Activated CD4-positive, CD25-positive, alpha-beta regulatory T cell treated with anti-CD3 and anti-CD28 coated beads, Interleukin-2, amount 50 U/mL, for 24 hours (primary cell): ENCODE results near the gene FZD10.

Experiments used
- ATAC-seq, 2 donors: fragments of 150-1000 bp; cut with Tn5 transposase; one replicate each; pipeline ENCODE4 v1.10.0; 2021; ENCODE audit warnings: mild to moderate bottlenecking in 1 of 2, moderate library complexity in 1 of 2

FZD10 gene

GRCh38 chr12:130183585-130184370 lies 21.5 kb downstream of the FZD10 start:
- ATAC-seq = no peak

GRCh38 chr12:130184404-130185090 lies 22.3 kb downstream of the FZD10 start:
- no peak for ATAC-seq

DNA sequence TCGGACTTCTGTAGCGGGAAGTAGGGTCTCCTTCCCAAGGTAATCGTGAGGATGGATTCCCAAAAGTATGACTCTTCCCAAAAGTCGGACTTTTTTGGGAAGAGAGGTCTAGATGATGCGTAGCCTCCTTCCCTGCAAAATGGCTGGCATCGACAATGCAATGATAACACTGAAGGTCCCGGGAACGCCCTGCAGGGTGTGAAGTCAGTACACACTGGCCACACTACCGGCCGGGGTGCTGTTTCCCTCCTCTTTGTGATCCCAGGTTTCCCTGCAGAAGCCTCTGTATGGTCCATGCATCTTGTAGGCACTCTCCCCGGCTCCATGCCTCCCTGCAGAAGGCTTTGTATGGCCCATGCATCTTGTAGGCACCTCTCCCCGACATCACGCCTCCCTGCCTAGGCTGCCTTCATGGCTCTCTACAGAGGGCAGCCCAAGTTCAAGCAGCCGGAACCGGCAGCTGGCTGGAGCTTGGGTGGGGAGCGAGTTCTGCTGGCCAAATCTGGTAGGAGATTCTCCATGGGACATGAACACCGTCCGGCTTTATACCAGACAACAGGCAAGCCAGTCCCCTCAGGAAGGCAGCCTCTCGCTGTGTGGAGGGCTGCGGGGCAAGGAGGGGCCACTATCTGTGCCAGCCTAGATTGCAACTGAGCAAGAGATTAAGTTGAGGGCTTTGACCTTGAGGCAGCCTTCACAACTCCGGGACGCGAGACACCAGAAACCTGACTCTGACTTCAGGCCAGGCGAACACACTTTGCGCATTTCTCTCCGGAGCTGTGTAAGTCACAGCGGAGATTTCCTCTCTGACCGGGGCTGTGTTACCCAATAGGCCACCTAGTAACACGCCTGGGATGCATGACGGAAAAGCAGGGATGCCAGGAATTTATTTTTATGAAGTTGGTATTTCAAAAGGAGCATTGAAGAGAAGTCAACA lies 23.5 kb downstream of the FZD10 start:
- no peak for ATAC-seq

DNA sequence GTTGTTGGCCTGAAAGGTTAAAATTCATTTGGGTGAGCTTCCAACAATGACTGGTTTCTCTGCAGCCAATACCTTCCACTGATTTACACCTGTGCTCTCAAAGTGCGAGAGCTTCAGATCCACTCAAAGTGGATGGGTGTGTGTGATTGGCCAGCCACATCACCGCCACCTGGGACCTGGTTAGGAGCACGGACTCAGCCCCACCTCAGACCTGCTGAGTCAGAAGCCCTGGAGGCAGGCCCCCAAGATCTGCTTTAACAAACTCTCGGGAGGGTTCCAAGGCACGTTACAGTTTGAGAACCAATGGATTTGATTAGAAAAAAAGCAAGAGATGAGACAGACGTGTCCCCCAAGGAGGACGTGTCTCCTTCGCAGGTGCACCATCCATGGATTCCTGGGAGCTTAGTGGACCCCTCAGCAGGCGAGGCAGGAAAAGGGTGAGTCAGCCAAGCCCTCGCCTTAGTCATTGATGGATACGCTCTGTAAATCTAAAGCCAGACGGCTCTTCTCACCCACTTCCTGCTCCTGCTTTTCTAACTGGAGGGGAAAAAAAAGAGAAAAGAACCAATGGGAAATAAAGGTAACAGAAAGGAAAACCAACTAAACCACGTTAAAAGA lies 24.5 kb downstream of the FZD10 start:
- no peak for ATAC-seq

- ATAC-seq = no peak
Measured at GRCh38 chr12:130192642-130193345, 30.5 kb downstream of the FZD10 start.

DNA sequence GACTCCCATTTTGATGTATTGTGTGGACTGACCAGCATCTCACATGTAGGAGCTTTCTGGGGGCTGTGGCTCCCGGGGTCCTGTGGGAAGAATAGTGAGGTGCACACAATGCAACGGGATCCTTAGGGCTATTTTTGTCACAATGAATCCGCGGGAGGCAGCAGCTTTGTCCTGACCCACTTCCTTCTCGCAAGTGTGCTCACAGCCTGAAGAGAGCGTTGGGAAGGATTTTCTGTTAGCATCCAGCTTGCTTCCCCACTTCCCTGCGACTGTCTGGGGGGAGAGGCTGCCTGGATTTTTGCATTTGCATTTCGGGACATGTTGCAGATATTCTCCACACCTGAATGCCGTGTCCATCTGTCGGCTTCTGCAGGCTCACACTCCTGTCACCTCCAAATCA lies 31.9 kb downstream of the FZD10 start:
- ATAC-seq = no peak

DNA sequence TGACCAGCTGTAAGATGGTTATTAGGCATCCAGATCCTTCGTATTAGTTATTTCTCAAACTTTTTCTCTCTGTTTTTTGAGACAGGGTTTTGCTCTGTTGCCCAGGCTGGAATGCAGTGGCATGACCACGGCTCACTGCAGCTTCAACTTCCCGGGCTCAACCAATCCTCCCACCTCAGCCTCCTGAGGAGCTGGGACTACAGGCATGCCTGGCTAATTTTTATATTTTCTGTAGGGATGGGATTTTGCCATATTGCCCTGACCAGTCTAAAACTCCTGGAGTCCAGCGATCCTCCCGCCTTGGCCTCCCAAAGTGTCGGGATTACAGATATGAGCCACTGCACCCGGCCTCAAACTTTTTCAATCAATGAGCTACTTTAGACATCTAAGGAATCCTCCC lies 33.1 kb downstream of the FZD10 start:
- no peak for ATAC-seq

GRCh38 chr12:130195776-130196175 lies 33.5 kb downstream of the FZD10 start:
- no peak for ATAC-seq

DNA sequence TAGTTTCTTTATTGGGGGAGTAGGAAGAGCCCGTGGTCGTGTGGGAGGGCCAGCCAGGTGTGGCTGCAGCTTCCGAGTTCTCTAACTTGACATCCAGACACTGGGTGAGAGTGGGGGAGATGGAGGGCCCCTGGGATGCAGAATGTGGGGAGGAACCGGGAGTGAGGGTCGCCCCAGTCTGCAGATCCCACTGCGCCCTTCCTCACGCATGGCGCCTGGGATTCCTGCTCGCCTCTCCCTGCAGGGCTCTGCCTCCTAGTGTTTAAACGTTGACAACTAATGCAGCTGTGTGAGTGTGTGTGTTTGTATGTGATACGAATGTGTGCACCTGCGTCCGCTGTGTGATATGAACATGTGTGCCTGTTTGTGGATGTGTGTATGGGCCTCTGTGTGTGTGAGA lies 34.6 kb downstream of the FZD10 start:
- no peak for ATAC-seq

- no peak for ATAC-seq
Measured at GRCh38 chr12:130198026-130198662, 35.9 kb downstream of the FZD10 start.

DNA sequence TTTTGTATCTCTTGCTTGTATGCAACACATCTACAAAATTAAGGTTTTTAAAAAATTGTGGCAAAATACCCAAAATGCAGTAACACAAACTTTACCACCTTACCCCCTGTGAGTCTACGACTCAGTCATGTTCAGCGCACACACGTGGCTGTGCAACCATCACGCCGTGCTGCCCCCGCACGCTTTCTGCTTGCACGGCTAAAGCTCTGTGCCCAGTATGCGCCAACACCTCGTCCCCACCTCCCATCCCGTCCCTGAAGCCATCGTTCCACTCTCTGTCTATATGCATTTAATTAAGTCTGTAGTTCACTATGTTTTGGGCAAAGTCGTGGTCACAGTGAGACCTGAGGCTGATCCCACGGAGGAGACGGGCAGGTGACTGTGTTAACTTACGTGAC lies 36.4 kb downstream of the FZD10 start:
- no peak for ATAC-seq

- ATAC-seq = no peak
Measured at GRCh38 chr12:130199581-130200390, 37.5 kb downstream of the FZD10 start.

DNA sequence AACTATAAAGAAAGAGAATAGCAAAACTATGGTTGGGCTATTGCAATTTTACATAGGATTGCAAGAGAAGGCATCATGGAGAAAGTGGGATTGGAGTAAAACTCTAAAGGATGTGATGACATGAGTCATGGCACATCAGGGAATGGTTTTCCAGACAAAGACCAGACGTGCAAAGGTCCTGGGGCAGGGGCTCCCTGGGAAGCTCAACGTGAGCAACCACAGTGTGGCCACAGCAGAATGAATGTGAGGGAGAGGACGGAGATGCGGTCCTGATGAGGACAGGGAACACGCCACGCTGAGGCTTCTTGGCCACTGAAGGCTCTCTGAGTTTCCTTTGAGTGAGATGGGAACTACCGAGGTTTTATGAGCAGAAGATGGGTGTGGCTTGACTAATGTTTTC lies 38.2 kb downstream of the FZD10 start:
- ATAC-seq = no peak

GRCh38 chr12:130201037-130201436 lies 38.8 kb downstream of the FZD10 start:
- no peak for ATAC-seq

- no peak for ATAC-seq
Measured at GRCh38 chr12:130202201-130202600, 39.9 kb downstream of the FZD10 start.

- ATAC-seq = no peak
Measured at GRCh38 chr12:130203151-130203550, 40.9 kb downstream of the FZD10 start.

- no peak for ATAC-seq
Measured at GRCh38 chr12:130204541-130204953, 42.3 kb downstream of the FZD10 start.

DNA sequence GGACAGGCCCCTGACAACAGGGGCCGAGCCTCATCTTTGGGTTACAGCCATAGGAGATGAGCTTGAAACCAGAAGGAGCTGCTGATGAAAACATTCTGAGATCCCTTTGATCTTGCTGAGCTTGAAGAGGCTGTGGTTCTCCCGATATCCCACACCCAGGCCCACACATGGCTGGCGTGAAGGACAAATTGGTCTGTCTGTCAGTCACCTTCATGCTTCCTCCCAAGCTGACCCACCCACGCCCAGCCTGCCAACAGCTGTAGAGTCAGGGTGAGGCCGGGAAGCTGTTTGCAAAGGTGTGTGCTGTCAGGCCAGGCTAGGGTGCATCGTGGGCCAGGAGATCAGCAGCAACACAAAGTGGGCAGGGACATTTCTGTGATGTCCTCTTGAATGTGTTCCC lies 43.2 kb downstream of the FZD10 start:
- ATAC-seq = no peak

GRCh38 chr12:130212384-130212989 lies 50.2 kb downstream of the FZD10 start:
- ATAC-seq = no peak

DNA sequence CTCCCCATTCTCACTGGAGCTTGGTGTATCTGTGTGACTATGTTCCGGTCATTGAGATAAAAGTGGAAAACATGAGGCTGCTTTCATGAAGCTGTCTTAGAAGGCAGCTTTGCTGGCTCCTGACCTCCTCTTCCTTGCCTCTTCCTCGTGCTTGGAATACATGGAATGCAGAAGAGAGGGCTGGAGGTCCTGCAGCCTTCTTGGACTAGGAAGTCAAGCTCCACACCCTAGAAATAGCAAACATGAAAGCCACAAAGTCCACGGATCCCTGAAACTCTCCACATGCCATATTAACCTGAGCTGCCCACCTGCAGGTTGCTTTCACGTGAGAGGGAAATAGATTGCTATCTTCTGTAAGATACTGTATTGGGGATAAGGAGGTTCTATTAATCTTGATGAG lies 51.0 kb downstream of the FZD10 start:
- ATAC-seq = no peak
